Stimulated activated CD4-positive, alpha-beta T cell treated with anti-CD3 and anti-CD28 coated beads, Interleukin-1b, Interleukin-23, amount 100 ng/mL, for 24 hours (primary cell): Measurements from ENCODE around the gene HMGXB3.

Experiments
- DNase-seq, 4 experiments: peaks; one replicate each; pipeline ENCODE4 v3.0.0-alpha.2; 2020; ENCODE audit warnings: low read depth in 4 of 4, low spot score in 1 of 4

HMGXB3 gene

GRCh38 chr5:150067405-150067960 is 66.9 kb downstream of the HMGXB3 start:
- no peak for DNase-seq

GRCh38 chr5:150068071-150068470 is 67.5 kb downstream of the HMGXB3 start:
- no peak for DNase-seq

- no peak for DNase-seq
These were observed 67.9 kb downstream of the HMGXB3 start for GRCh38 chr5:150068472-150068871.

- DNase-seq, result no peak
These were observed 68.6 kb downstream of the HMGXB3 start for GRCh38 chr5:150068961-150069645.

- no peak for DNase-seq
These were observed 69.4 kb downstream of the HMGXB3 start for GRCh38 chr5:150069672-150070627.

- DNase-seq, result no peak
These were observed 70.3 kb downstream of the HMGXB3 start for GRCh38 chr5:150070821-150071220.

GRCh38 chr5:150073086-150073625 is 72.6 kb downstream of the HMGXB3 start:
- DNase-seq, result no peak

- no peak for DNase-seq
These were observed 73.1 kb downstream of the HMGXB3 start for GRCh38 chr5:150073677-150074076.

GRCh38 chr5:150075233-150075632 is 74.7 kb downstream of the HMGXB3 start:
- DNase-seq, result no peak

GRCh38 chr5:150075806-150076205 is 75.3 kb downstream of the HMGXB3 start:
- DNase-seq, result no peak

GRCh38 chr5:150077060-150077459 is 76.5 kb downstream of the HMGXB3 start:
- no peak for DNase-seq

- no peak for DNase-seq
These were observed 77.7 kb downstream of the HMGXB3 start for GRCh38 chr5:150077996-150078801.

- no peak for DNase-seq
These were observed 78.5 kb downstream of the HMGXB3 start for GRCh38 chr5:150078802-150079689.

GRCh38 chr5:150079909-150080461 is 79.4 kb downstream of the HMGXB3 start:
- no peak for DNase-seq

- no peak for DNase-seq
These were observed 80.3 kb downstream of the HMGXB3 start for GRCh38 chr5:150080696-150081435.

GRCh38 chr5:150081541-150082283 is 81.2 kb downstream of the HMGXB3 start:
- DNase-seq, result no peak

GRCh38 chr5:150082374-150082773 is 81.8 kb downstream of the HMGXB3 start:
- DNase-seq, result no peak

GRCh38 chr5:150082889-150083288 is 82.3 kb downstream of the HMGXB3 start:
- DNase-seq, result no peak
